Ishikawa (cell line): ENCODE measurements around the gene SLC35C1.

Experiments
- CEBPB ChIP-seq: IDR thresholded peaks from 2 replicates; pipeline ENCODE4 v1.6.1; 2012
- CREB1 ChIP-seq: IDR thresholded peaks from 2 replicates; pipeline ENCODE4 v1.6.1; 2012; ENCODE audit warnings: low read depth
- EGR1 ChIP-seq: IDR thresholded peaks from 2 replicates; pipeline ENCODE4 v1.6.1; 2012
- EP300 ChIP-seq: IDR thresholded peaks from 2 replicates; pipeline ENCODE4 v1.6.1; 2012; ENCODE audit warnings: borderline replicate concordance
- FOXM1 ChIP-seq: IDR thresholded peaks from 2 replicates; pipeline ENCODE4 v1.6.1; 2012; ENCODE audit warnings: low read depth, borderline replicate concordance
- MAX ChIP-seq: IDR thresholded peaks from 2 replicates; pipeline ENCODE4 v1.6.1; 2012
- NFIC ChIP-seq: IDR thresholded peaks from 2 replicates; pipeline ENCODE4 v1.6.1; 2012
- RAD21 ChIP-seq: IDR thresholded peaks from 2 replicates; pipeline ENCODE4 v1.6.1; 2012; ENCODE audit warnings: low read depth
- REST ChIP-seq: IDR thresholded peaks from 2 replicates; pipeline ENCODE4 v1.6.1; 2012; ENCODE audit warnings: low read depth, mild to moderate bottlenecking
- TAF1 ChIP-seq: IDR thresholded peaks from 2 replicates; pipeline ENCODE4 v1.6.1; 2012; ENCODE audit warnings: low read depth, mild to moderate bottlenecking
- TCF12 ChIP-seq: IDR thresholded peaks from 2 replicates; pipeline ENCODE4 v1.6.1; 2012; ENCODE audit warnings: low read depth
- TEAD4 ChIP-seq: IDR thresholded peaks from 2 replicates; pipeline ENCODE4 v1.6.1; 2012
- USF1 ChIP-seq: IDR thresholded peaks from 2 replicates; pipeline ENCODE4 v1.6.1; 2012
- YY1 ChIP-seq: IDR thresholded peaks from 2 replicates; pipeline ENCODE4 v1.6.1; 2012; ENCODE audit warnings: low read depth
- ZBTB7A ChIP-seq: IDR thresholded peaks from 2 replicates; pipeline ENCODE4 v1.6.1; 2012; ENCODE audit warnings: low read depth

Gene SLC35C1

GRCh38 chr11:45809456-45810395 is 4.8 kb downstream of the SLC35C1 start:
- TF ChIP-seq USF1 (no peak), NFIC (no peak), ZBTB7A (no peak), YY1 (no peak)

GRCh38 chr11:45810431-45811108 is 5.6 kb downstream of the SLC35C1 start:
- TF ChIP-seq CREB1 (no peak), USF1 (no peak)

GRCh38 chr11:45811109-45811435 is 6.1 kb downstream of the SLC35C1 start:
- TF ChIP-seq CEBPB (no peak), TCF12 (no peak), USF1 (no peak), MAX (no peak), TAF1 (no peak), YY1 (no peak), EGR1 (no peak), CREB1 (no peak), EP300 (no peak), RAD21 (no peak), NFIC (no peak)

GRCh38 chr11:45811571-45812290 is 6.8 kb downstream of the SLC35C1 start:
- TF ChIP-seq FOXM1 = no peak
- no peak for TF ChIP-seq ZBTB7A
- TF ChIP-seq CREB1 = no peak
- no peak for TF ChIP-seq CEBPB
- no peak for TF ChIP-seq RAD21
- TF ChIP-seq TEAD4 = no peak
- TF ChIP-seq EGR1 = no peak
- TF ChIP-seq MAX = no peak
- TF ChIP-seq TAF1 = no peak

GRCh38 chr11:45812581-45813548 is 7.9 kb downstream of the SLC35C1 start:
- TF ChIP-seq EP300 = no peak
- no peak for TF ChIP-seq TCF12
- no peak for TF ChIP-seq ZBTB7A
- no peak for TF ChIP-seq EGR1
- TF ChIP-seq FOXM1 = no peak
- TF ChIP-seq REST = no peak
- TF ChIP-seq RAD21 = no peak
- no peak for TF ChIP-seq MAX

GRCh38 chr11:45815747-45816146 is 10.8 kb downstream of the SLC35C1 start:
- no peak for TF ChIP-seq TEAD4
- no peak for TF ChIP-seq EGR1
- no peak for TF ChIP-seq YY1
- no peak for TF ChIP-seq CREB1
